ENCODE results near the gene EFCAB12.
A peak's percentile ranks its signal among the peaks of the same experiment; 100 is the strongest.

EFCAB12 gene

DNA sequence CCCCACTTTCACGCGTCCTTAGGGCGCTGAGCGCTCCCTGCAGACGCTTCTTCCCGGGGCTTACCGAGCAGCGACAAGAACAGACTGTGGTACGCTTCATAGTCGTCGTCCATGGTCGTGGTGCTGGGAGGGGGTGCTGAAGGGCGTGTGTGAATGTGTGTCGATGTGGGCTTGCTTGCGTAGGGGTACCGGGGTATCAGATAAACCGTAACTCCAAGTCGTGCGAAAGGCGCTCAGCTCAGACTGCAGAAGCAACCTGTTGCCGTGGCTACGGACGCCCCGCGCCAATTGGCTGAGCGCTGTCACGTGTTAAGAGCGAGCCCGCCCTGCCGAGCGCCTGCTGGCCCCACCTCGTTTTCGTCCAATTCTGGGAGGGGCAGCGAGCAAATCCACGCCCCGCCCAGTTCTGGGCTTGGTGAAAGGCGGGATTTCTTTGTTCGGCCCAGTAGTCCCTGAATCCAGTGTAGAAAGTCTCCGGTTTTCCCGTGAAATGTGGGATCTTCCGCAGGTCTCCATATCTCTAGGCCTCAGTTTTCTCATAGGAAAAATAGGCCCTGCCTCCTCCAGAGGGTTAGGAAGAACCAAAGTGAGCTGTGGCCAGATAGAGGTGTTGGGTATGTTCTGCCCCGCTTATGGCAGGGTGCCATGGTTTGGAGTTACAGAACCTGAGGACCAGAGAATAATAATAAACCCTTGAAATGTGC, at the start of gene EFCAB12:
TSS of gene EFCAB12 (minus strand) at position 261 of the 704 bp plus-strand sequence. CDS start at position 113, 148 bp downstream.
- DNase-seq: peak; percentile 77 to 92

DNA sequence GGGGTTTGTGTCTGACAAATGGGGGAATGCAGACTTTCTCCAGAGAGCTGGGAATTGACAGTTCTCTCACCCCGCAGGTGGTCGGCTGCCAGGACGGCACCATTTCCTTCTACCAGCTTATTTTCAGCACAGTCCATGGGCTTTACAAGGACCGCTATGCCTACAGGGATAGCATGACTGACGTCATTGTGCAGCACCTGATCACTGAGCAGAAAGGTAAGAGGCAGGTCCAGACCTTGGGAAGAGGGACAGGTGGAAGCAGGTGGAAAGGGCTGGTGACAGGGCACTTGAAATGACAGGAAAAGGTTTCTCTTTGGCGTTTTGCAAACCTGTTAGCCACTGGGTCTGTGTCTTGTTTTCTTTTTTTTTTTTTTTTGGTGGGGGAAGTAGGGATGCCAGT, 48.1 kb upstream of the EFCAB12 start:
- DNase-seq: no peak

DNA sequence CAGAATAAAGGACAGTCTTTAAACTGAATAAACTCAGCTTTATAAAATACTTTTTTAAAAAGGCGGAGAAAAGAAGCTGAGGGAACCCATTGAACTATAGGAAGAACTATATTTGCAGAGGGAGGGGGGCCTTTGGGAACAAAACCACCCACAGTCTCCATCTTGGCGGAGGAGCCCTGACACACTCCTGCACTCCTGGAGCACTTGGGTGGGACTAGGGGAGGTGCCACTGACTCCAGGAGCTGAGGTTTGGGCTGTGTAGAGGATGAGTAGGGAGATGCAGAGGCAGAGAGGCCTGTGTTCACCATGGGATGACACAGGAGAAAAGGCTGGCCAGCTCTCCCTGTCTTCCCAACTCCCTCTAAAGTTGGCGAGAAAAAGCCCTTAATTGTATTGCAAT, 47.4 kb upstream of the EFCAB12 start:
- no peak for DNase-seq

- no peak for DNase-seq
Measured at GRCh38 chr3:129474984-129475804, 46.8 kb upstream of the EFCAB12 start.

DNA sequence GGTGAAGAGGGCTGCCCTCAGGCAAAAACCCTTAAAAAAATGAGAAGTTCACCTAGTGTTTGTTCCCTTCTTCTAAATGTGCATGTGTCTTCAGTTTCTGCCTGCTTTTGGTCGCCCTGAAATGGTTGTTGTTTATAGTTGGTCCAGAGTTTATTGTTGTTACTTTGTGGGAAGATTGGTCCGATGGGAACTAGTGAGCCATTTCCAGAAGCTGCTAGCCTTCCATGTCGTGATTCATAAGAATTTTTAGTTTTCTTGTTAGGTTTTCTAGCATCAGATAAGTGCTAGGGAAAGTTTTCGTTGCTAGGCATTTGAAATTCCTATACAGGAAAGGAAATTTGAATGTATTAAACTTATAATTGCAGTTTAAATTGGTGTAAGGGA, 45.3 kb upstream of the EFCAB12 start:
- DNase-seq: no peak

- no peak for DNase-seq
Measured at GRCh38 chr3:129473067-129473768, 44.8 kb upstream of the EFCAB12 start.

DNA sequence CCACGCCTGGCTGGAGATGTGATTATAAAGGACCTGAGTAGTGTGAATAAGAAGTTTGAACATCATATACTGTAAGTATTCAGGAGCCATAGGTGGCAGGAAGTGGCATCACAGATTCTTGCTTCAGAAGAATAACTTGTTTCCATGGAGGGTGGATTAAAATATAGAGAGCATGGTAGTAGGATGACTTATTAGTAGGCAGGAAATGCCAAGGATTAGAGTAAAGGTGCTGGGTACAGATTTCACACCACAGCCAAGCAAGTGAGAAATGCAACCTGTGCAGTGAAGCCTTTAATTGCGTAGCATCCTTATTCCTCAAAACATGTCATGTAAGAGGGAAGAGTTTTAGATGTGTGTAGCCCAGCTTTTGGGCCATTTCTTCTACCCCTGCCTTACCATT, 42.4 kb upstream of the EFCAB12 start:
- DNase-seq: no peak

DNA sequence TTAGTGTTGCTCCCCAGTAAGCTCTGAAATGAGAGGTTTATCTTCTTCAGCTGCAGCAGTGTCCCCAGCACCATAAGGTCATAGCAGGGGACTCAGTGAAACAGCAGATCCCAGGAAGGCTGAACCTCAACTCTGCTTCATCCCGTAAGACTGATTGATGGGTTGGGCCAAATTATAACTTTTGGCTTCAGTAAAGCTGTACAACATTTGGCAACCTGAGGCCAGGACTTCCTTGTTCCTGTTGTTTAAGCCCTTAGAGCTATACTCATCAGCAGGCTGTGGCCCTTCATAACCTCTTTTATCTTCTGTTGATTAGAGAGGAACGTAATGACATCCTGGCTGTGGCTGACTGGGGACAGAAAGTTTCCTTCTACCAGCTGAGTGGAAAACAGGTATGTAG, 40.6 kb upstream of the EFCAB12 start:
- DNase-seq: no peak

- DNase-seq: no peak
Measured at GRCh38 chr3:129467932-129468331, 39.5 kb upstream of the EFCAB12 start.

DNA sequence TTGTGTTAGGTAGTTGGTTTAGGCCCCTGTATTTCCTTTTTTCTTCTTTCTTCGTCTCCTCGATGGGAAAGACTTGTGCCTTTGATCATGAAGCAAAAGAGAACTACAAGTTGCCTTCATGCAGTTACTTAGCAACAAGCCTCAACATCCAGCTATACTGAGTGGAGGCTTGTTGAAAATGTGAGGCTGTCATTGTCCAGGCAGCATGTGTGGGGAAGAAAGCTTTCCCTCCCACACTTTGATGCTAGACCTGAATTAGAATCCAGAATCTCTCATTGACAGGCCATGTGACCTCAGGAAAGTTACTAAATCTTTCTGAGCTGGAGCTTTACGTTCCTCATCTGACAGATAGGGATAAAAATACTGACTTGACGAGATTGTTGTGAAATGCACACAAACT, 35.3 kb upstream of the EFCAB12 start:
- no peak for DNase-seq

GRCh38 chr3:129463094-129463493, 34.7 kb upstream of the EFCAB12 start:
- DNase-seq: no peak

GRCh38 chr3:129462361-129462968, 34.0 kb upstream of the EFCAB12 start:
- DNase-seq: no peak

DNA sequence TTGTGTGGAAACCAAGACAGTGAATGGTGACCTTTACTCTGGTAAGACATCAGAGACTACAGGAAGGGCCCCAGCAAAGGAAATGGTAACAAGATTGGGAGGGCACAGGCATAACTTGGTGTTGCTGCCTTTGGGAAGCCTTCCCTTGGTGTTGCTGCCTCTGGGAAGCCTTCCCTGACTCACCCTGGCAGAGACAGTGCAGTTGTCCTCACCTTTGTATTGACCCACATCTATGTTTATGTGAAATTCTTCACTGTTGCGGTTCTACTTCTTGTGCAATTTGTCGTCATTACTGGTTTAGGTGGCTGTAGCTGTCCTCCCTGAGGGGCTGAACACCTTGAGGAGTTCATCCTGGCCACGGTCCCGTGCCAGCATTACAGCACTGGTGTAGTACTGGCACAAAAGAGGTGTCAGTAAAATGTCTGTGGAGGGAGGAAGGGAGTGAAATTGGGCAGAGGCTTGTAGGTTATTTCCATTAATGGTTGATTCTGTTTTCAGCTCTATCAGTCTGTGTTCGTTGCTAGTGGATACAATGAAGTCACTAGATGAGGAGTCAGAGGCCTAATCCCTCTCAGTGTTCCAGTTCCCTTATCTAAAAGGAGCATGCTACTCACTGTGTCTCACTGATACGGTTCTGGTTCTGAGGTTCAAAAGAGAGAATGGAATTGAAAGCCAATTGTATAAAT, 33.2 kb upstream of the EFCAB12 start:
- DNase-seq: no peak

DNA sequence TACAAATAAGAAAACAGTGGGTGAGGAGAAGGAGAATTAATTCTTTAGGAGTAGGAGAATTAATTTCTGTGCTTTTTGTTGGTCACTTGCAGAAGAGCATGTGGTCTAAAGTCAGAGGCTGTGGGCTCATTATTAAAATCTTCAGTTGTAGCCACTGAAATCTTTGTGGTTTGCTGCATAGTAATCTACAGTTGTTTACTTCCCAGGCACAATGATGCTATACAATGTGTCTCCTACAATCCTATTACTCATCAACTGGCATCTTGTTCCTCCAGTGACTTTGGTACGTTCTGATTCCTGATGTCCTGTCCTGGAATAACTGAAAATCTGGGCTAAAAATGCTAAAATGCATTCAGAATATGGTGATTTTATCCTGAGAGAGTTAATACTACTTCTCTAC, 32.6 kb upstream of the EFCAB12 start:
- DNase-seq: no peak

GRCh38 chr3:129460572-129460971, 32.1 kb upstream of the EFCAB12 start:
- no peak for DNase-seq

GRCh38 chr3:129460155-129460554, 31.7 kb upstream of the EFCAB12 start:
- DNase-seq: no peak

GRCh38 chr3:129453732-129454131, 25.3 kb upstream of the EFCAB12 start:
- DNase-seq: no peak

GRCh38 chr3:129449279-129450115, 21.1 kb upstream of the EFCAB12 start:
- DNase-seq: peak in 1 of 2 experiments; percentile 51

- no peak for DNase-seq
Measured at GRCh38 chr3:129448186-129448895, 19.9 kb upstream of the EFCAB12 start.

GRCh38 chr3:129446926-129447325, 18.5 kb upstream of the EFCAB12 start:
- DNase-seq: no peak

GRCh38 chr3:129445471-129445870, 17.0 kb upstream of the EFCAB12 start:
- peak; percentile 22 to 56 for DNase-seq
